Right lung (tissue), 5 donors: ENCODE results near the gene ATP6V0A1. TPM values are rescaled to one million over a fixed set of nuclear protein-coding genes. Genes with fewer than 3 reads are reported as not detected.

Experiments
- polyA plus RNA-seq, 5 donors: library from polyadenylated mRNA; unstranded; fragments of 120-200 nt; gene quantifications; one replicate each; pipeline versions ENCODE4 v1.2.1 to v1.2.3, GENCODE V29; 2013; ENCODE audit warnings: inconsistent platforms in 1 of 5, low replicate concordance in 1 of 5; ENCODE audit not compliant: insufficient read length in 5 of 5, insufficient read depth in 1 of 5

The ATP6V0A1 gene
- polyA plus RNA-seq, 5 donors, result 45.7 to 59.4 (median 47.6) TPM

Other genes starting within 250 kb of the ATP6V0A1 start
- gene STAT5B, start 182.5 kb upstream of the ATP6V0A1 start, polyA plus RNA-seq, result 10 to 100 TPM; 49.8 to 60.2 (median 50.4) TPM
- gene STAT5A, start 170.4 kb upstream of the ATP6V0A1 start, polyA plus RNA-seq, result 10 to 100 TPM in 3 of 5 donors, 1 to 10 TPM in 2; 6.9 to 13.7 (median 10.4) TPM
- 10 to 100 TPM; 66.7 to 81.4 (median 74.4) TPM for gene STAT3, start 70.4 kb upstream of the ATP6V0A1 start, polyA plus RNA-seq
- 100 to 1,000 TPM; 156 to 234 (median 168) TPM for gene CAVIN1, start 35.6 kb upstream of the ATP6V0A1 start, polyA plus RNA-seq
- gene NAGLU, start 77.4 kb downstream of the ATP6V0A1 start, polyA plus RNA-seq, result 10 to 100 TPM in 4 of 5 donors, 1 to 10 TPM in 1; 9.8 to 19.2 (median 14.4) TPM
- gene HSD17B1, start 94.0 kb downstream of the ATP6V0A1 start, polyA plus RNA-seq, result 1 to 10 TPM; 3.2 to 5.8 (median 4.5) TPM
- 10 to 100 TPM; 33.5 to 46.9 (median 41.0) TPM for gene COASY, start 103.3 kb downstream of the ATP6V0A1 start, polyA plus RNA-seq
- gene MLX, start 108.2 kb downstream of the ATP6V0A1 start, polyA plus RNA-seq, result 10 to 100 TPM; 37.5 to 45.9 (median 39.9) TPM
- gene PSMC3IP, start 118.9 kb downstream of the ATP6V0A1 start, polyA plus RNA-seq, result 10 to 100 TPM; 17.1 to 24.1 (median 18.2) TPM
- 10 to 100 TPM; 46.1 to 65.3 (median 56.0) TPM for gene RETREG3, start 150.5 kb downstream of the ATP6V0A1 start, polyA plus RNA-seq
- 10 to 100 TPM; 32.2 to 46.9 (median 34.9) TPM for gene TUBG1, start 150.8 kb downstream of the ATP6V0A1 start, polyA plus RNA-seq
- 10 to 100 TPM; 25.6 to 44.0 (median 30.0) TPM for gene TUBG2, start 200.4 kb downstream of the ATP6V0A1 start, polyA plus RNA-seq
- gene PLEKHH3, start 218.1 kb downstream of the ATP6V0A1 start, polyA plus RNA-seq, result 10 to 100 TPM; 23.9 to 58.4 (median 34.9) TPM
- gene CCR10, start 223.0 kb downstream of the ATP6V0A1 start, polyA plus RNA-seq, result 1 to 10 TPM in 2 of 5 donors, under 1 TPM in 3; 0.87 to 1.8 (median 0.97) TPM
- gene CNTNAP1, start 223.7 kb downstream of the ATP6V0A1 start, polyA plus RNA-seq, result 10 to 100 TPM in 2 of 5 donors, 1 to 10 TPM in 3; 7.0 to 13.8 (median 9.5) TPM